ENCODE results near the gene GRK2. TPM values are rescaled to one million over a fixed set of nuclear protein-coding genes. Genes with fewer than 3 reads are reported as not detected.
A peak's percentile ranks its signal among the peaks of the same experiment; 100 is the strongest.

Gene GRK2
- total and polyA plus RNA-seq, 9 of the 15 experiments (the other 6 are each of a cell fraction or from before 2014, with no cell fraction given), result 0.24 to 95.8 (median 56.5) TPM

DNA sequence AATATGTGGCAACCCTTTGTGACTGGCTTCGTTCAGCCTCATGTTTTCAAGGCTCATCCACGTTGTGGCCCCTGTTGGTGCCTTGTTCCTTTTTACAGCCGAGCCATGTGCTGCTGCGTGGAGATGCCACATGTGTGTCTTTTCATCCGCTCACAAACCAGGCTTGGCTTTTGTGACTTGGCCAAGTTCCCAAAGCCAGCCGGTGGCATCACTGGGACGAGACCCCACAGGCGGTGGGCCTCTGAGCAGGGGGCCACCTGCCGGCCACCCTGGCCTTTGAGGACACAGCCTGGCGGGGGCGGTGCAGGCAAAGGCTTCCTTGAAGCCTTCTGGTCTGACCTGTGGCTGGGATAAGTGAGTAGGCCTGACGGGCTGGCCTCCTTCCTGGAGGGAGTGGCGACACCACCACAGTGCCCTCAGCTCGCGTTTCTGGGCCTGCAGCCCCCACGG is 10.5 kb downstream of the GRK2 start (continued):
- peak; percentile 49; the same call in 1 of the 2 replicates for TF ChIP-seq CEBPB (tag; IDR thresholded peaks at IDR 0.05)
- no peak for TF ChIP-seq EHMT2 (IDR thresholded peaks at IDR 0.05)
- no peak for TF ChIP-seq ZNF507 (tag; conservative IDR thresholded peaks at IDR 0.05)
- TF ChIP-seq, protein P1, sequence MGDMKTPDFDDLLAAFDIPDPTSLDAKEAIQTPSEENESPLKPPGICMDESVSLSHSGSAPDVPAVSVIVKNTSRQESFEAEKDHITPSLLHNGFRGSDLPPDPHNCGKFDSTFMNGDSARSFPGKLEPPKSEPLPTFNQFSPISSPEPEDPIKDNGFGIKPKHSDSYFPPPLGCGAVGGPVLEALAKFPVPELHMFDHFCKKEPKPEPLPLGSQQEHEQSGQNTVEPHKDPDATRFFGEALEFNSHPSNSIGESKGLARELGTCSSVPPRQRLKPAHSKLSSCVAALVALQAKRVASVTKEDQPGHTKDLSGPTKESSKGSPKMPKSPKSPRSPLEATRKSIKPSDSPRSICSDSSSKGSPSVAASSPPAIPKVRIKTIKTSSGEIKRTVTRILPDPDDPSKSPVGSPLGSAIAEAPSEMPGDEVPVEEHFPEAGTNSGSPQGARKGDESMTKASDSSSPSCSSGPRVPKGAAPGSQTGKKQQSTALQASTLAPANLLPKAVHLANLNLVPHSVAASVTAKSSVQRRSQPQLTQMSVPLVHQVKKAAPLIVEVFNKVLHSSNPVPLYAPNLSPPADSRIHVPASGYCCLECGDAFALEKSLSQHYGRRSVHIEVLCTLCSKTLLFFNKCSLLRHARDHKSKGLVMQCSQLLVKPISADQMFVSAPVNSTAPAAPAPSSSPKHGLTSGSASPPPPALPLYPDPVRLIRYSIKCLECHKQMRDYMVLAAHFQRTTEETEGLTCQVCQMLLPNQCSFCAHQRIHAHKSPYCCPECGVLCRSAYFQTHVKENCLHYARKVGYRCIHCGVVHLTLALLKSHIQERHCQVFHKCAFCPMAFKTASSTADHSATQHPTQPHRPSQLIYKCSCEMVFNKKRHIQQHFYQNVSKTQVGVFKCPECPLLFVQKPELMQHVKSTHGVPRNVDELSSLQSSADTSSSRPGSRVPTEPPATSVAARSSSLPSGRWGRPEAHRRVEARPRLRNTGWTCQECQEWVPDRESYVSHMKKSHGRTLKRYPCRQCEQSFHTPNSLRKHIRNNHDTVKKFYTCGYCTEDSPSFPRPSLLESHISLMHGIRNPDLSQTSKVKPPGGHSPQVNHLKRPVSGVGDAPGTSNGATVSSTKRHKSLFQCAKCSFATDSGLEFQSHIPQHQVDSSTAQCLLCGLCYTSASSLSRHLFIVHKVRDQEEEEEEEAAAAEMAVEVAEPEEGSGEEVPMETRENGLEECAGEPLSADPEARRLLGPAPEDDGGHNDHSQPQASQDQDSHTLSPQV (IDR thresholded peaks at IDR 0.05), result peak; percentile 96
- TF ChIP-seq POLR2G (IDR thresholded peaks at IDR 0.05; ENCODE audit: low read depth, low read length), result no peak
- no peak for TF ChIP-seq CREB1 (IDR thresholded peaks at IDR 0.05)
- TF ChIP-seq CREB1 (CRISPR knock-in tag; IDR thresholded peaks at IDR 0.05), result 0 out of 2 replicates have a peak, but pooled peaks have one; percentile 37
- TF ChIP-seq MYNN (IDR thresholded peaks at IDR 0.05), result peak; percentile 68; the same call in 1 of the 2 replicates
- TF ChIP-seq MYNN (CRISPR knock-in tag; IDR thresholded peaks at IDR 0.05), result no peak
- TF ChIP-seq XRCC5 (IDR thresholded peaks at IDR 0.05; ENCODE audit: low read depth, low read length), result no peak
- TF ChIP-seq, protein P2, sequence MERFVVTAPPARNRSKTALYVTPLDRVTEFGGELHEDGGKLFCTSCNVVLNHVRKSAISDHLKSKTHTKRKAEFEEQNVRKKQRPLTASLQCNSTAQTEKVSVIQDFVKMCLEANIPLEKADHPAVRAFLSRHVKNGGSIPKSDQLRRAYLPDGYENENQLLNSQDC (CRISPR knock-in tag; IDR thresholded peaks at IDR 0.05), result no peak
- peak; percentile 45 for TF ChIP-seq KDM5B (IDR thresholded peaks at IDR 0.05; ENCODE audit: insufficient replicate concordance, low read depth, low read length)
- TF ChIP-seq, protein P3, sequence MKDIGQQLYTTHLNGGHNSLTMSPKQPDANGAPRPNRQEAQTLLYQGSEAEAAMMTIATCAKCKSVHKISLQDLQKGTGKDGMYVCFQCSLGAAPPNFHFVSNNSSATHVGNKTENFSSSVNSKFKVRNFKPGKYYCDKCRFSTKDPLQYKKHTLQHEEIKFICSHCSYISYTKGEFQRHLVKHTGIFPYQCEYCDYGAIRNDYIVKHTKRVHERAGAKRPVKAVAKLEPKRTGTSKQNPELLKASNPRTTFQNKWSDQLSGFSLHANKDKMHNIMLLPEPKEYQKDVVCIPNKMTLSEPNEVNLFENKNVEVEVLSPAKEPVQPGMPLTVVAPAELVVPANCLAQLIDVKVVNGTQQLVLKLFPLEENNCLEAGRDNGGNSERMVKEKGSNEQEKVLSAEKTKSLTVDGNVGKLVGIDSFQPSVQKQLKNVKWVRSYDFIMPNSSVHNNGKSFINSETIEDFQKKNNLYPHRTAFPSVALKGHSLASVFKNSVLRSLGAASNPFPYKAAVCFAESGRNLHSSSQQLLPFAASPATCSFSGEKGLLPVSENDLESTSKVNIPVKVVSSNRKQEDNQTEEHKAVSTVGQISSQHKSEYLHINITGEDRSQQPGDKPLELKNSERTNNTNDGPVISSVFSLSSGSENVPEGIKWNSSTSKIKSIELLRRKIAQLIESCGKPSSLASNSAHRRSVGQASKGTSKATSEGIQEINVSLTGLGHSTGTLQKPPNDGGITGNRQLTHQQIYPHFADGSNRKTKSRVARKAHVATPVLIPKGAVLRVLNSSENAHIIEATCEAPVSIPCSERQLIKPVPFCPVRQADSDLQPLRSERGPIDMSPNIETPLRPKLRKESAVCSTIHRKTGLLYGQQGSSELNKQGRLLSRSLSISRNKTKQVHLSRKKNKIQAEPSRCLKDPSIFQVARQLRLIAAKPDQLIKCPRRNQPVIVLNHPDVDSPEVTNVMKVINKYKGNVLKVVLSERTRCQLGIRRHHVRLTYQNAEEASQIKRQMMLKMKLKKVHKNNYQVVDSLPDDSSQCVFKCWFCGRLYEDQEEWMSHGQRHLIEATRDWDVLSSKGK (CRISPR knock-in tag; IDR thresholded peaks at IDR 0.05), result no peak
- TF ChIP-seq EP400 (IDR thresholded peaks at IDR 0.05), result peak; percentile 58; the same call in 1 of the 2 replicates
- peak; percentile 76 for TF ChIP-seq CHD1 (IDR thresholded peaks at IDR 0.05; ENCODE audit: low read length)
- TF ChIP-seq TCF3 (CRISPR knock-in tag; IDR thresholded peaks at IDR 0.05), result peak; percentile 8; the same call in 1 of the 2 replicates
- TF ChIP-seq, protein P4, sequence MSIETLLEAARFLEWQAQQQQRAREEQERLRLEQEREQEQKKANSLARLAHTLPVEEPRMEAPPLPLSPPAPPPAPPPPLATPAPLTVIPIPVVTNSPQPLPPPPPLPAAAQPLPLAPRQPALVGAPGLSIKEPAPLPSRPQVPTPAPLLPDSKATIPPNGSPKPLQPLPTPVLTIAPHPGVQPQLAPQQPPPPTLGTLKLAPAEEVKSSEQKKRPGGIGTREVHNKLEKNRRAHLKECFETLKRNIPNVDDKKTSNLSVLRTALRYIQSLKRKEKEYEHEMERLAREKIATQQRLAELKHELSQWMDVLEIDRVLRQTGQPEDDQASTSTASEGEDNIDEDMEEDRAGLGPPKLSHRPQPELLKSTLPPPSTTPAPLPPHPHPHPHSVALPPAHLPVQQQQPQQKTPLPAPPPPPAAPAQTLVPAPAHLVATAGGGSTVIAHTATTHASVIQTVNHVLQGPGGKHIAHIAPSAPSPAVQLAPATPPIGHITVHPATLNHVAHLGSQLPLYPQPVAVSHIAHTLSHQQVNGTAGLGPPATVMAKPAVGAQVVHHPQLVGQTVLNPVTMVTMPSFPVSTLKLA (conservative IDR thresholded peaks at IDR 0.05), result peak; percentile 60 to 65
- no peak for TF ChIP-seq TEAD1 (CRISPR knock-in tag; IDR thresholded peaks at IDR 0.05)
- TF ChIP-seq SIN3A (IDR thresholded peaks at IDR 0.05; ENCODE audit: borderline replicate concordance in 2 of 2, control insufficient read depth in 1 of 2, low read depth in 2 of 2, low read length in 2 of 2), result 0 out of 4 replicates have a peak, but pooled peaks of 1 of the 2 experiments have one; percentile 7

Measured in K562 (cell line).